ENCODE data around the gene PDE6A.

The PDE6A gene

GRCh38 chr5:149930043-149930748, 14.4 kb downstream of the PDE6A start:
- TF ChIP-seq MAX (IDR thresholded peaks at IDR 0.05; ENCODE audit: low read depth, low read length): no peak
- no peak overlapping the region for H3K4me3 ChIP-seq (ENCODE audit: low read depth, low read length)
- no peak for DNase-seq (ENCODE audit: low read depth)

GRCh38 chr5:149924486-149924885, 20.1 kb downstream of the PDE6A start:
- DNase-seq (ENCODE audit: low read depth): no peak
- no peak overlapping the region for H3K4me3 ChIP-seq (ENCODE audit: low read depth, low read length)
- no peak for TF ChIP-seq POLR2A (IDR thresholded peaks at IDR 0.05; ENCODE audit: extremely low read depth, insufficient read length)
- TF ChIP-seq CTCF (IDR thresholded peaks at IDR 0.05; ENCODE audit: low read depth, low read length): no peak
- TF ChIP-seq MYC (IDR thresholded peaks at IDR 0.05; ENCODE audit: low read depth, low read length): no peak
- no peak for TF ChIP-seq MAX (IDR thresholded peaks at IDR 0.05; ENCODE audit: low read depth, low read length)

- no peak for TF ChIP-seq MYC (IDR thresholded peaks at IDR 0.05; ENCODE audit: low read depth, low read length)
- no peak for TF ChIP-seq POLR2A (IDR thresholded peaks at IDR 0.05; ENCODE audit: extremely low read depth, insufficient read length)
- no peak for TF ChIP-seq CTCF (IDR thresholded peaks at IDR 0.05; ENCODE audit: low read depth, low read length)
- TF ChIP-seq MAX (IDR thresholded peaks at IDR 0.05; ENCODE audit: low read depth, low read length): no peak
- no peak for DNase-seq (ENCODE audit: low read depth)
- H3K4me3 ChIP-seq (ENCODE audit: low read depth, low read length): no peak overlapping the region
Observed at GRCh38 chr5:149922950-149923349, 21.6 kb downstream of the PDE6A start.

GRCh38 chr5:149921597-149921996, 23.0 kb downstream of the PDE6A start:
- TF ChIP-seq MAX (IDR thresholded peaks at IDR 0.05; ENCODE audit: low read depth, low read length) (no peak), POLR2A (IDR thresholded peaks at IDR 0.05; ENCODE audit: extremely low read depth, insufficient read length) (no peak), MYC (IDR thresholded peaks at IDR 0.05; ENCODE audit: low read depth, low read length) (no peak), CTCF (IDR thresholded peaks at IDR 0.05; ENCODE audit: low read depth, low read length) (no peak)
- H3K4me3 ChIP-seq (ENCODE audit: low read depth, low read length): no peak overlapping the region
- DNase-seq (ENCODE audit: low read depth): no peak

- no peak for DNase-seq (ENCODE audit: low read depth)
- no peak overlapping the region for H3K4me3 ChIP-seq (ENCODE audit: low read depth, low read length)
- no peak for TF ChIP-seq CTCF (IDR thresholded peaks at IDR 0.05; ENCODE audit: low read depth, low read length)
- TF ChIP-seq MAX (IDR thresholded peaks at IDR 0.05; ENCODE audit: low read depth, low read length): no peak
- TF ChIP-seq MYC (IDR thresholded peaks at IDR 0.05; ENCODE audit: low read depth, low read length): no peak
- no peak for TF ChIP-seq POLR2A (IDR thresholded peaks at IDR 0.05; ENCODE audit: extremely low read depth, insufficient read length)
Observed at GRCh38 chr5:149917073-149917676, 27.4 kb downstream of the PDE6A start.

- no peak overlapping the region for H3K4me3 ChIP-seq (ENCODE audit: low read depth, low read length)
- no peak for DNase-seq (ENCODE audit: low read depth)
- no peak for TF ChIP-seq MAX (IDR thresholded peaks at IDR 0.05; ENCODE audit: low read depth, low read length)
Observed at GRCh38 chr5:149916334-149917072, 28.1 kb downstream of the PDE6A start.

All from NB4 (cell line).